GM18868 (cell line): Measurements from ENCODE around the gene PCP4L1.
A peak's percentile ranks its signal among the peaks of the same experiment; 100 is the strongest.

Experiments
- ATAC-seq: cut with Tn5 transposase; IDR thresholded peaks from one replicate; pipeline ENCODE4 v1.9.1; 2021; ENCODE audit warnings: mild to moderate bottlenecking, moderate library complexity; ENCODE audit not compliant: unreplicated experiment

Gene PCP4L1

DNA sequence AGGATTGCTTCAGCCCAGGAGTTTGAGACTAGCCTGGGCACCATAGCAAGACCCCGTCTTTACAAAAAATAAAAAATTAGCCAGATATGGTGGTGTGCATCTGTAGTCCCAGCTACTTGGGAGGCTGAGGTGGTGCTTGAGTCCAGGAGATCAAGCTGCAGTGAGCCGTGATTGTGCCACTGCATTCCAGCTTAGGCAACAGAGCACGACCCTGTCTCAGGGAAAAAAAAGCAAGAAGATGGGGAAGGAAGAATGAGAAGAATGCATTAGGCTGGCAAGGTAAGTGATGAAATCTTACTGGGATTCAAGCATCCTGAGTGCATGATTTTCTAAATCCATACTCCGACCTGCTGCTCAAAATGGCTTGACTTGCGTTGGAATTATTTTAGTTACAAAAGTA, 6.8 kb downstream of the PCP4L1 start:
- no peak for ATAC-seq

GRCh38 chr1:161266202-161266601, 7.7 kb downstream of the PCP4L1 start:
- no peak for ATAC-seq

DNA sequence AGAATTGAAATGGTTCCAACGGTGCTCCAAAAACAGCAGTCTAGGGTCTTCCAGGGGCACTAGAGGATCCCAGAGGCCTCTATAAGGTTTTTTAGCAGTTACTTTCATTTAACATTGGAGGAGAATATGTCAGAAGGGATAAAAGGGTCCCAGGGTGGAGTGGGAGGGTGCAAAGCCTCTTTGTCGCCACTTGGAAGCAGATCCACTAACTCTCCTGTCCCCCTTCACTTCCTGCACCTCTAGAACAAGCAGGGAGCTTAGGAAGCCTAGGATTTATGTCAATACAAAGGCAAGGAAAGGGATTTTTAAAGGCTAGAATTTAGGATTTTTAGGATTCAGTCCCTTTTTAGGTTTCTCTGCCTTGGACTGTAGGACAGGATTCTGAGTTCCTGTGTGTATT, 8.3 kb downstream of the PCP4L1 start:
- no peak for ATAC-seq

DNA sequence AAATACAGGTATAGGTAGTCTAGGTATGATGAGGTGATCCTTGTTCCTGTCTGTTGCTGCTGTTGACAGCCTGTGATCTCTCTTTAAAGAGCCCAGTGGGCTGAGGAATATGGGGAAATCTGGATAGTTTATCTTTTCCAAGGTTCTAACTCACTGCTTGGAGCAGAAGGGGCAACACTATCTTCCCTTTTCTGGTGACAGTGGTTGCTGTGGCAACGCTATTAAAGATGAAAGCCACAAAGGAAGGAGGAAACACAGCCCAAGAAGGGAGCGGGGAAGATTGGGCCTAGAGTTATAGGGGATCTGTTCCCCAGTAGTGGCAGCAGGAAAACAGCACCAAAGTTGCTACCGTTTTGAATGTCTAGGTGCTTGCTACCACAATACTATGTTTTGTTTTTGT, 8.8 kb downstream of the PCP4L1 start:
- no peak for ATAC-seq

GRCh38 chr1:161273402-161273801, 14.9 kb downstream of the PCP4L1 start:
- ATAC-seq: no peak

DNA sequence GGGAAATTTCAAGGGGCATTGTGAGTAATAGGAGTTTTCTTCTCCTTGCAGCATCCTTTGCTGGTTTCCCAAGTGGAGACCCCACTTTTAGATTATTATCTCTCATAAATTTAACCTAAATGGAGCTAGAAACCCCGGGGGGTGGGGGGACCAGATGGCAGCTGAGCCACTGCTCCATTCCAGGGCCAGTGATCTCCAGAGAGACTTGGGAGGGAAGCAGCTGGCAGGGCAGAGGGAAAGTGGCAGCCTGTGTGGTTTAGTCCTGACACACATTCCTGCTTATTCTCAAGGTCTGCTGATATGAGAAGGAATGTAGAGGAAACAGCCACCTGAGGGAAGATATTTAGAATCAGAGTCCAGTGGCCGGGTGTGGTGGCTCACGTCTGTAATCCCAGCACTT, 16.3 kb downstream of the PCP4L1 start:
- ATAC-seq: no peak

- ATAC-seq: no peak
These were observed 24.4 kb downstream of the PCP4L1 start for GRCh38 chr1:161282991-161283390.

DNA sequence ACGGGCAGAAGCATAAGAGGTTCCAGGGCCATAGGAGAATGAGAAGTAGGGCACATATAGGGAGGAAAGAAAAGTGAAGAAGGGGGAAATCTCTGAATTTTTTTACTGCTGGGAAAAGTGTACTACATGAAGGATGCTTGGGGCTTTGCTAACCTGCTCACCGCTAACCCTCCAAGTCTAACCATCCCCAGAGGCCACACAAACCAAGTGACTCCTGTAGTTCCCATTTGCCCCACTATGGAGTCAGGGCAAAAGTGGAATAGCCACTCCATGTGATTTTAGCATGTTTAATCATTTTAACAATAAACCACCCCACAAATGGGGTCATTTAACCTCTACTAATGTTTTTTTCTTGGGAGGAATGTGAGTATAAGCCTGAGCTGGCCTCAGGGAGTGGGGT, 26.6 kb downstream of the PCP4L1 start:
- ATAC-seq: no peak

DNA sequence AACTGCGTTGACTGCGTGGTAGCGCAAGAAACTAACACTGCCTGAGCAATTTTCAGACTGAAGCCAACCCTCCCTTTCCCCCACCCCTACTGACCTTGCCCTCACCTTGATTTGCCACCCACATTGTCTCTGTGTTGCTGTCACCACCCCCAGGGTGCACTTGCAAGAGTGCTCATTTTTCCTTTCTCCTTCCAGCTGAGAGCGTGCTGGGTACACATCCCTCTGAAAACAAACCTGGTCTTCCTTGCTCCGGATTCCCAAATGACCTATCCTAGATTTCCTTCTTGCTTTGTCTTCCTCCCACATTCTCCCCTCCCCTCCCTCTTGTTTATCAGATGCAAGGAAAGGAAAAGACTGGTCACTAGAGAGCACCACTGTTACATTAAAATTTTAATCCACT, 27.0 kb downstream of the PCP4L1 start:
- ATAC-seq: no peak

DNA sequence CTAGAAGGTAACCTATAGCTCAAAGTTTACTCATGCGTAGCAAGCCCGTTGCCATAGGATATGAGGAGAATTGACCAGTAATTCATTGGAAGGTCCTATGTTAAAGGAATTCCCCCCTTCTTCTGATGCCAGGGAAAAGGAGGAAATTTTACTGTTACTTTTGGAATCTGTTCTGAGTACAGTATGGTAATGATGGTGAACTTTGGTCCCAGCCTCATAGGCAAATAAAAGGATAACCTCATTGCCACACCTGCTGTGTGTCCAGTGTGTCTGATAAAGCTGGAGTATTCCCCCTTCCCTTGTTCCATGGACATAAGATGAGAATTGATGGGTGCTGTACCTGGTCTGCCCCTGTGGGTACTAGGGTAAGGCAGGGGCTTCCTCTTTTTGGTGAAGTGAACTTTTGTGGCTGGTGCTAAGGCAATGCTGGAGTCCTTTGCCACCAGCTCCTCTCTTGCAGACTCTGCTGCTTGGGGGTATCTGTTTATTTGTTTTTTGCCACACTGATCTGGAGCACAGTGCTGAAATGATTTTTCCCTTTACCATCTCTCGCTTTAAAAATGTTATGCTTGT, 29.0 kb downstream of the PCP4L1 start:
- no peak for ATAC-seq

DNA sequence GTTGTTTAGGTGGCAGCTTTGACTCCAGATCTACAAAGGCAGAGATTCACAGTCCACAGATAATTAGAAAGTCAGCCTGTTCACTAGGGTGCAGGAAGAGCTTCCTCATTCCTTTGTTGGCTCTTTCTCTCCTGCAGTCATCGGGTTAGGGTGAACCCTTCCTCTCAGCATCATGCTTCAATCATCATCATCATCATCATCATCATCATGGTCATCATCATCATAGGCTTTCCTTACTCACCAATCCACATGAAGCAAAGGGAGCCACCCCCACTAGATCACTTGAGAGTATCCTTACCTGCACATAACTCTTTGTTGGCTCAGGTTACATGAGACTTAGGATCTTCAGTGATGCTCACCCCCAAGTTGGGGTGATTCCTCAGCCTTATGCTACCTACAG, 32.2 kb downstream of the PCP4L1 start:
- no peak for ATAC-seq

GRCh38 chr1:161297415-161297814, 38.9 kb downstream of the PCP4L1 start:
- ATAC-seq: no peak

DNA sequence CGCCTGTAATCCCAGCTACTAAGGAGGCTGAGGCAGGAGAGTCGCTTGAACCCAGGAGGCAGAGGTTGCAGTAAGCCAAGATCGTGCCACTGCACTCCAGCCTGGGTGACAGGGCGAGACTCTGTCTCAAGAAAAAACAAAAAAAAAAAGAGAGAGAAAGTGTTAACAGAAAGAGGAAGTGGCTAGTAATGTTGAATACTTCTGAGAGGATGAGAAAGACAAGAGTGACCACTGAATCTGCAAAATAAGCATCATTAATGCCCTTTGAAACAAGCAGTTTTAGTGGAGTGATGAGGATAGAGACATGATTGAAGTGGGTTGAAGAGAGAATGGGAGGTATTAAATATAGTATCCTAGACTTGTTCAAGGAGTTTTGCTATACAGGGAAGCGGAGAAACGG, 39.6 kb downstream of the PCP4L1 start:
- no peak for ATAC-seq

- ATAC-seq: no peak
These were observed 40.8 kb downstream of the PCP4L1 start for GRCh38 chr1:161299347-161299746.

DNA sequence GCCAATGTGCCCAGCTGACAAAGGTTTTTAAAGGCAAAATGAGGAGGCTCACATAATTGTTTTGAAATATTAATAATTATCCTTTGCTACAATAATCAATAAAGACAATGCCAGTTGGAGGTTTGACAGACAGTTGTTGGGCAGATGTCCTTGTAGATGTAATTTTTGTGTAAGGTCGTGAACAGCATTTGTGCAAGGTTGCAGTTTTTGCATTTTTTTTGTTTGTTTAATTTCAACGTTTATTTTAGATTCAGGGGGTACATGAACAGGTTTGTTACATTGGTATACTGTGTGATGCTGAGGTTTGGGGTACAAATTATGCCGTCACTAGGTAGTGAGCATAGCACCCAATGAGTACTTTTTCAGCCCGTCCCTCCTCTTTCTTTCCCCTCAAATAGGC, 41.9 kb downstream of the PCP4L1 start:
- no peak for ATAC-seq

DNA sequence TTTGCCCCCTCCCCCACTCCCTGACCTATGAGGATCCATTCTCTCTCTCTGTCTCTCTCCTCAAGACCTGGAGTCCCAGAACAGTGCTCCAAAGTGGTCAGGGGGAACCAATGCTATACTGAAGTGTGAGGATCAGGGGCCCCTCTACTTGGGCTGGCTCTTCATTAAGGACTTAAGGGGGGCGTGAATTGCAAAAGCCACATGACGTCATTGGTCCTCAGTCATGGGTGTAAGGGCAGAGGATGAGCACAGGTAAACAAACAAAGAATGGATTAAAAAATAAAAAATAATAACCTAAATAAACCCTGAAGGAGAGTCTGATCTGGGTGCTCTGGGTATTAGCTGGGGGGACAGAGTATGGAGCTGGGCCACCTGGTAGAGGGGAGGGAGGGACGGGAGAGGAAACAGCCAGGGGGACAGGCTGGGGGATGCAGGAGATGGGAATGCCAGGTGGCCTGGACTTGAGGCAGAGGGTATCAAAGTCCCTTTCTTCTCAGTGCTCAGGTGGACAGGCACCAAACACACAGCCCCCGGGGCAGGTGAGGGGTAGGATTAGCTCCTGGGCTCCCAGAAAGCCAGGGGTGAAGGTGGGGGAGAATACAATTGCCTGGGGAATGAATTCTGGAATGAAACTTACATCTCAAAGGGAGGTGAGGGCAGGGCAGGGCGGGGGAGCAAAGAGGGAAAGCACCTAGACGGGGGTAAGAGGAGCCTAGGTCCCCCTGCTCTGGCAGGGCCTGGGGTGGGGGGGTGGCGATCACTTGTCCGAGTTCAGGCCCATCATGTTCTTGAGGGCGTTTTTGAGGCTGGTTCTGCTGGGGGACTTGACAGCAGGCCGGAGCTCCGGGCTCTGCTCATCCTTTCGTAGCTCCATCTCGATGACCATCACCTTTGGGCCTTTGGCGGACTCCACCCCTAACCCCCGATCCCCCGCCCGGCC, 46.7 kb downstream of the PCP4L1 start:
- ATAC-seq: no peak

DNA sequence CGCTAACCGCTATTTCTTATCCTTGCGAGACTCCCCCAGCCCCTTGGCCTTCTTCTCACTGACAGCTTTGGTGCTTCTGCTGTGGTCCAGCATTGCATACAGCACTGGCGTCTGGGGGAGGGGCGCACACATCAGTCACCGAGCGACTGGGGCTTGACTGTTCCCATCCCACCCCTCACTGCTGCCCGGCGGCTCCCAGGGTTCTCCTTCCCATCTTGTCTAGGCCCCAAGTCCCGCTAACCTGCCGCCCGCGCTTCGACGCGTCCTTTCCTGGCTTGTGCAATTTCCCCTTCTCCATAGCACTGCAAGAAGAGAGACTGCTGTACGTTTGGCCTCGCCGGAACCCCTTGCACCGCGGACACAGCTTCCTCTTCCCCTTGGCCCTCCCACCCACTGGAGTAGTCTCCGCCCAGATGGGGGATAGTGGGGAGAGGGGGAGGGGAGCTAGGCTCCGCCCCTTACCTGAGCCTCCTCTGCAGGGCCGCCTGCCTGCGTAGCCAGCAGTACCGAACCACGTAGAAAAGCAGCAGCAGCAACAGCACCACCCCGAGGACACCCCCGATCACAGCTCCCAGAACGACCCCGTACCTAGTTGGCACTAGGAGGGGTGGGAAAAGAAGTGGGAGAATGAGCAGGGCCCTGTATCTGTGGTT, 47.4 kb downstream of the PCP4L1 start:
- peak; percentile 86 for ATAC-seq

DNA sequence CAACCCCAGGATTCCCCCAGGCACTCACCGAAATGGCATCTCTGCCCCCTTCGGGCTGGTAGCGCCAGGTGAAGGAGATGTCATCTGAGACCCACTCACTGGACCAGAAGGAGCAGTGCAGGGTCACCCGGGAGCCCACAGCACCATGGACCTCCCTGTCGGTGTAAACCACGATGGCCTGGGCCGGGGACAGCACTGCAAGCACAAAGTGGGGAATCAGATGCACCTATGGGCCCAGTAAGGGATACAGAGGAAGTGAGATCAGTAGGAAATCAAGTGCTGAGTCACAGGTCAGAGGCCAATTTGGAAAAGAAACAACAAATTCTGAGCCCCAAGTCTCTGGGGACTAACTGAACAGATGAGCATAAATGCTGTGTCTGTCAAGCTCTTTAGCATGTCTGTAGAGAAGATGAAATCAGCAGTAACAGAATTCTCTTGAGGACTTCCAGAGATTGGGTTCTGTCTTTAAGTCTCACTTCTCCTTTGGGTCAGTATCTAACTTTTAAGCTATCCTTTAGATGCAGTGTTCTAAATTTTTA, 48.8 kb downstream of the PCP4L1 start:
- no peak for ATAC-seq

DNA sequence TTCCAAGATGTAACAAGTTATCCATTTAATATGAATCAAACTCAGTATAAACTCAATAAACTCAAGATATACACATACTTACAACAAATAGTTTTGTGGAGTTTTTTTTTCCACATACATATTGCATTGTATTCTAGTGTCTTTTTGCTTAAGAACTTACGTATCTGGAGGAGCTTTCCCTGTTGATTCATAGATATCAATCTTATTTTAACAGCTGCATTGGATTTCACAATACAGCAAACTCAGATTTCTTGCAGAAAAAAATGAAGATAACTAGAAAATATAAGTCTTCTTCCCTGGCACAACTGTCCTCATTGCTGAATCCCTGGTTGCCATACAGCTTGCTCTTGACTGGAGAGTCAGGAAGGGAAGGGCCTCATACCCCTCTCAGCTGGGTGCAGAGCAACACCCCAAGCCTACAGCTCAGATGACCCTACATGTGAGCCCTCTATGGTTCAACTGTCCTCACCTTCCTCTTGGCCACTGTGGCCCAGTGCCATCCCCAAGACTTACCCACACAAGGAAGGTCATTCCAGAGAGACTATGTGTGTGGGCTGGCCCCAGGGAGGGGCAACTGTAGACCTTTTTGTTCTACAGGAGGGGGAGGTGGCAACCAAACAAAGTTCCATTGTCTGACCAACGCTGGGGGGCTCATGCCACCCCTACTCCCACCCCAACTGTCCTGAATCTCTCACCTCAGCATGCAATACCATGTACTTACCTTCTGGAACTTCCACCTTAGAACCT, 49.5 kb downstream of the PCP4L1 start:
- no peak for ATAC-seq

DNA sequence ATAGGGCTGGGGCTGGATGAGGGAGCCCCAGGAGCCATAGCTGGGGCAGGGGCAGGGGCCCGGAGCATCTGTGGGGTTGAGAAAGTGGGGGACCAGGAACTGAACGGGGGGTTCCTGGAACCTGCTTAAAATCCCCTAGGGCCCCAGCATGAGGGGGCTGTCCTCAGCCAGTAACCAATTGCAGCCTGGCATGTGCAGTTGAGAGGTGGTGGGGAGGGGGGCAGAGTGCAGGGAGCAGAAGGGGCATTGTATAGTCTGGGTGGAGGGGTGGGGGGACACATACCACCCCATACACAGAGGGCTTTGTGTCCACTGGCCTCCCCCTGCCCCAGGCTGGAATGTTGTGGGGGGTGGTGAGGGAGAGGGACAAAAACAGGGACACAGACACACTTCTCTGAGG, 51.3 kb downstream of the PCP4L1 start, which contains the start of gene MPZ:
MPZ (minus strand) TSS at position 101 of the 400 bp plus-strand sequence; CDS start at position 38, 63 bp downstream.
- no peak for ATAC-seq
